Uterus (tissue), 4 donors: ENCODE data around the gene TMC7. TPM values are rescaled to one million over a fixed set of nuclear protein-coding genes. Genes with fewer than 3 reads are reported as not detected.

Experiments
- DNase-seq, 2 donors: peaks; one replicate each; pipeline ENCODE4 v3.0.0-alpha.2; 2019 to 2020
- H3K27ac ChIP-seq, 2 donors: fragments of 200-600 bp; sonication (generic); 1 replicate in 1 of 2; 2 replicates in 1 of 2; pipeline ENCODE4 v1.5.1; 2016 to 2018
- H3K27me3 ChIP-seq, 2 donors: fragments of 200-600 bp; sonication (generic); one replicate each; pipeline ENCODE4 v1.5.1; 2018 to 2019; ENCODE audit warnings: control low read depth in 1 of 2
- H3K36me3 ChIP-seq, 2 donors: fragments of 200-600 bp; sonication (generic); one replicate each; pipeline ENCODE4 v1.5.1; 2019; ENCODE audit warnings: control low read depth in 1 of 2
- H3K4me1 ChIP-seq, 2 donors: fragments of 200-600 bp; sonication (generic); one replicate each; pipeline ENCODE4 v1.5.1; 2018 to 2019; ENCODE audit warnings: control low read depth in 1 of 2
- H3K4me3 ChIP-seq, 2 donors: fragments of 200-600 bp; sonication (generic); 1 replicate in 1 of 2; 2 replicates in 1 of 2; pipeline ENCODE4 v1.5.1; 2018 to 2019; ENCODE audit warnings: mild to moderate bottlenecking in 1 of 2
- H3K9me3 ChIP-seq, 2 donors: fragments of 200-600 bp; sonication (generic); one replicate each; pipeline ENCODE4 v1.5.1; 2019; ENCODE audit warnings: control low read depth in 1 of 2
- CTCF ChIP-seq, 4 experiments: fragments of 200-600 bp in 2 of 4; fragments of 450-650 bp in 2 of 4; sonication (generic) in 2 of 4; IDR thresholded peaks; one replicate each; pipeline ENCODE4 v1.5.1; 2016 to 2019; ENCODE audit warnings: antibody characterized with exemption in 4 of 4, mild to moderate bottlenecking in 2 of 4, moderate library complexity in 1 of 4
- POLR2A ChIP-seq, 2 donors: fragments of 450-650 bp; IDR thresholded peaks; one replicate each; pipeline ENCODE4 v1.6.1; 2016; ENCODE audit warnings: antibody characterized with exemption in 2 of 2, mild to moderate bottlenecking in 1 of 2, moderate library complexity in 1 of 2
- intact Hi-C: fragments of 100-400 bp; cut with DNase I; formaldehyde crosslinking; loops from one replicate; pipeline ENCODE4 v1.15.1; 2023; ENCODE audit warnings: low total_unique reads
- total RNA-seq, 4 donors: library from RNA; depleted of rRNA in 3 of 4; stranded (reverse); fragments of >200 nt in 3 of 4; gene quantifications; one replicate each; pipeline versions ENCODE4 v1.1.0 to v1.2.4, GENCODE V29; 2014 to 2023
- donor health status: DM: yes; HTN: yes; CAD: no.

The TMC7 gene
- total RNA-seq, 4 donors from 2014 or later, result 1.7 to 1.8 TPM; not detected in 2

- no peak for TF ChIP-seq CTCF (IDR thresholded peaks at IDR 0.05)
- no peak for TF ChIP-seq POLR2A (IDR thresholded peaks at IDR 0.05)
- no peaks in the 10 kb centered on the region for H3K27me3 ChIP-seq
- DNase-seq, result no peak
- H3K9me3 ChIP-seq, result no peaks in the 10 kb centered on the region
- H3K4me3 ChIP-seq, result no peak overlapping the region
- H3K27ac ChIP-seq, result no peak overlapping the region
- intact Hi-C loops, result no loop called here
- H3K4me1 ChIP-seq, result no peaks in the 10 kb centered on the region
- no peaks in the 10 kb centered on the region for H3K36me3 ChIP-seq
These were observed 111.9 kb downstream of the TMC7 start for GRCh38 chr16:19095654-19096053.

- intact Hi-C loops, result no loop called here
- TF ChIP-seq CTCF (IDR thresholded peaks at IDR 0.05), result no peak
- no peak for TF ChIP-seq POLR2A (IDR thresholded peaks at IDR 0.05)
- no peak overlapping the region for H3K27ac ChIP-seq
These were observed 114.4 kb downstream of the TMC7 start for GRCh38 chr16:19098173-19098572.

GRCh38 chr16:19102187-19102872 lies 118.6 kb downstream of the TMC7 start:
- Histone ChIP-seq H3K4me1 (no peaks in the 10 kb centered on the region), H3K27me3 (no peaks in the 10 kb centered on the region), H3K9me3 (no peaks in the 10 kb centered on the region), H3K27ac (no peak overlapping the region), H3K4me3 (no peak overlapping the region), H3K36me3 (no peaks in the 10 kb centered on the region)
- no peak for DNase-seq
- intact Hi-C loops, result no loop called here
- TF ChIP-seq CTCF (IDR thresholded peaks at IDR 0.05) (no peak), POLR2A (IDR thresholded peaks at IDR 0.05) (no peak)

More at GRCh38 chr16:19098173-19098572, 114.4 kb downstream of the TMC7 start:
- Histone ChIP-seq H3K4me1 (no peaks in the 10 kb centered on the region), H3K9me3 (no peaks in the 10 kb centered on the region), H3K36me3 (no peaks in the 10 kb centered on the region), H3K27me3 (no peaks in the 10 kb centered on the region), H3K4me3 (no peak overlapping the region)
- no peak for DNase-seq

GRCh38 chr16:19104607-19105006 lies 120.9 kb downstream of the TMC7 start:
- no peaks in the 10 kb centered on the region for H3K36me3 ChIP-seq
- TF ChIP-seq POLR2A (IDR thresholded peaks at IDR 0.05) (no peak), CTCF (IDR thresholded peaks at IDR 0.05) (no peak)
- H3K27me3 ChIP-seq, result no peaks in the 10 kb centered on the region
- DNase-seq, result no peak
- no peak overlapping the region for H3K27ac ChIP-seq
- intact Hi-C loops, result no loop called here
- H3K4me1 ChIP-seq, result no peaks in the 10 kb centered on the region
- H3K4me3 ChIP-seq, result no peak overlapping the region
- no peaks in the 10 kb centered on the region for H3K9me3 ChIP-seq

DNA sequence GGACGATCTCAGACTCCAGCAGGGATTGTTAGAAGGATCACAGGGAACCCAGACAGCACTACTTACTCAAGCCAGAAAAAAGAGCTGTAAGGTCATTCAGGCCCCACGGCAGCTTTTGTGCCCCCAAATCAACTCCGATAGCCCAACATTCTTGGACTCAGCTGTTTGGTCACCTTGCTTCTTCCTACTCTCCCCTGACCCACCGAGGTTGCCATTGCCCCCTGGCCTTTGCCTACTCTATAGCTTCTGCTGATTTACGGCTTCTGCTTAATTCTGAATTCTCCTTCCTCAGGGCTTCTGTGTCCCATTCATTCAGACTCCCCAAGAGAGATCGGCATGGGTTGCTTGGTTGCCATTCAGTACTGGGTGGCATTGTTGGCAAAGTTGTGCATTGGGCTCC lies 121.4 kb downstream of the TMC7 start:
- Histone ChIP-seq H3K9me3 (no peaks in the 10 kb centered on the region), H3K36me3 (no peaks in the 10 kb centered on the region), H3K27me3 (no peaks in the 10 kb centered on the region), H3K4me3 (no peak overlapping the region), H3K4me1 (no peaks in the 10 kb centered on the region), H3K27ac (no peak overlapping the region)
- intact Hi-C loops, result no loop called here
- TF ChIP-seq POLR2A (IDR thresholded peaks at IDR 0.05) (no peak), CTCF (IDR thresholded peaks at IDR 0.05) (no peak)
- DNase-seq, result no peak
